T-helper 2 cell treated with Interferon-gamma antibody and Interleukin-4, amounts not matched to agents 5 μg/mL and 100 μg/mL, for 36 hours (primary cell): ENCODE measurements around the gene DXO.

Experiments
- DNase-seq: peaks from one replicate; pipeline ENCODE4 v3.0.0; 2021; ENCODE audit warnings: low spot score
- H3K27ac Mint-ChIP-seq: one replicate; pipeline ENCODE4 v1.8.0; 2021; ENCODE audit warnings: mild to moderate bottlenecking, mixed read lengths
- H3K27me3 Mint-ChIP-seq: one replicate; pipeline ENCODE4 v1.8.0; 2021; ENCODE audit warnings: low read depth, mixed read lengths
- H3K36me3 Mint-ChIP-seq: one replicate; pipeline ENCODE4 v1.8.0; 2021; ENCODE audit warnings: low read depth, mixed read lengths
- H3K4me1 Mint-ChIP-seq: one replicate; pipeline ENCODE4 v1.8.0; 2021; ENCODE audit warnings: low read depth, mixed read lengths
- H3K4me3 Mint-ChIP-seq: one replicate; pipeline ENCODE4 v1.8.0; 2022; ENCODE audit warnings: mild to moderate bottlenecking, moderate library complexity, mixed read lengths
- H3K9me3 Mint-ChIP-seq: one replicate; pipeline ENCODE4 v1.8.0; 2021; ENCODE audit warnings: mixed read lengths

DXO gene

DNA sequence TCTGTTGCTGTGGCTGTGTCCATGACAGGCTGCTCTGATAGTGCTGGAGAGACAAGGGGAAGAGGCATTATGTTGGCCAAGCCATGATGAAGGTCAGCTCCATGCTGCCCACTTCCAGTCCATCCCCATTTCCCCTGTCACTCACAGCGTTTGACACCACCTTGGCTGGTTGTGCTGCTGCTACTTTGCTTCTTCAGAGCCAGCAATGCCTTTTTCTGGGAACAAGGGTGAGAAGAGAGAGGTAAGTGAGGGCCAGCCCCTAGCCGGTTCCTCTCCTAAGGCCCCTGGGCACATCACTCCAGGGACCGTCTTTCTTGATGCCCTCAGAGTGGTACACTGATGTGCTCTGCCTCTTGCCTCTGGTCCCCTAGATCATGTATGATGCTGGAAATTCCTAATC is 15.1 kb downstream of the DXO start:
- H3K27ac Mint-ChIP-seq: no peak overlapping the region
- peaks cover 55% of the 10 kb centered on the region for H3K36me3 Mint-ChIP-seq
- H3K27me3 Mint-ChIP-seq: no peaks in the 10 kb centered on the region
- no peaks in the 10 kb centered on the region for H3K9me3 Mint-ChIP-seq
- peak overlapping the region; percentile 94 for H3K4me3 Mint-ChIP-seq
- no peak for DNase-seq
- peaks cover 27% of the 10 kb centered on the region for H3K4me1 Mint-ChIP-seq

DNA sequence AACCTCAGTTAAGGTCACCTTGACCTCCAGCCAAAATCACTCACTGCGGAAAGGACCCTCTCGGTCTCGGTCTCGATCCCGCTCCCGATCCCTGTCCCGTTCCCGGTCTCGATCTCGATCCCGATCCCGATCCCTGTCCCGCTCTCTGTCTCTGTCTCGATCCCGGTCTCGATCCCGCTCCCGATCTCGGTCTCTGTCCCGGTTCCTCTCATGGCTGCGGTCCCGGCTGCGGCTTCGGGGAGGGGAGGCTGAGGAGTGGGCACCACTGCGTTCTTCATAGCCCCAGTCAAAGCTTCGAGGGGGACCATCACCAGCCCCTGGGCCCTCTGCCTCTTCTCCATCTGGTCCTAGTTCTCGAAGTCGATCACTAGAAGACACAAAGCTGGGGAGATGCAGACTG is 17.4 kb downstream of the DXO start:
- no peak for DNase-seq
- Mint-ChIP-seq H3K9me3 (no peaks in the 10 kb centered on the region), H3K4me1 (peaks cover 17% of the 10 kb centered on the region), H3K4me3 (no peak overlapping the region), H3K36me3 (peaks cover 39% of the 10 kb centered on the region), H3K27me3 (no peaks in the 10 kb centered on the region), H3K27ac (no peak overlapping the region)

DNA sequence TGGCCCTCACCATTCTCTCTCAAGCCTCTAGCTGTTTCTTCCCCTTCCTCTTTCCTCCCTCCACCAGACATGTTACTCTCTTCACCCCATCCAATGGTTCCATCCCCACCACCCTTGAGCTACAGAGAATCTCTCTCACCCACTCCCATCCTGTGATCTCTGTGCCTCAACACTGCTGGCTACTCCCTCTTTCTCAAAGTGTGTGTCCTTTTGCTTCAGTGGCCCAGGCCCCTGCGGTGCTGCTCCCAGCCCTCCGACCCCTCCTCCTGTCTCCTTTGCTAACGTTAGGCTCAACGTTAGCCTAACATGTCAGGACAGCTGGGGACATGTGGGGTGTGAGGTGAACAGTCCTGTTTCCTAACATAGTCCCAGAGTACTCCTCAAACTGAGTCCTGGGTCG is 19.0 kb downstream of the DXO start:
- Mint-ChIP-seq H3K27ac (peak overlapping the region; percentile 27), H3K36me3 (peaks cover 34% of the 10 kb centered on the region)
- no peak for DNase-seq

DNA sequence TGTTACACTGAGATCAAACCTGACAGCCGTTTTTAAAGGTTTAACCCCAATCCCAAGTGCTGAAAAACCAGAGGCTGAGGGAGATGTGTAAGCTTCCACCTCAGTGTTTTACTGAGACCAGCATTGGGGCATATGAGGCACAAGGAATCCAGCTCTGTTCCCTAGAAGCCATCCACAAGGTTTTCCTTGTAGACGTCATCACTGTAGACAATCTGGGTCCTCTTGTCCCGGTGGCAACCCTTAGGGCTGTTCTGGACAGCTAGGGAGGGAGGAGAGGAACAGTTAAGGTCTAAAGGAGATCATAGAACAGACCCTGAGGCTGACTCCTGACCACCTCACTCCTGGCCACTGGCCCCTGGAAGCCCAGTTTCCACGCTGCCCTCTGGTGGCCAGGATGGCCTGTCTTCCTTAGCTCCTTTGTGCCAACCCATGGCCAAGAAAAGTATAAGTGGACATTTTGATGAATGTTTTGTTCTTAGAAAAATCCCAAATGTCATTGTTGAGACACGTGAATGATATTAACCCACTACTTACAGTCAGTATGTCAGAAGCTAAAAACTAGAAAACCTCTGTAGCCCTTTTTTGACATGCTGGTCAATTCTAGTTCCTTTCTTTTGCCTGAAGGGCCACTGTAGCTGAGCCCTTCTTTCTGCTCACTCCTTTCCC is 19.7 kb downstream of the DXO start:
- Mint-ChIP-seq H3K36me3 (peaks cover 34% of the 10 kb centered on the region), H3K4me3 (no peak overlapping the region), H3K27ac (peak overlapping the region; percentile 27), H3K4me1 (peaks cover 4% of the 10 kb centered on the region), H3K27me3 (no peaks in the 10 kb centered on the region), H3K9me3 (no peaks in the 10 kb centered on the region)
- peak; percentile 36 for DNase-seq

More for the DNA sequence above, 19.0 kb downstream of the DXO start:
- Mint-ChIP-seq H3K4me1 (peaks cover 10% of the 10 kb centered on the region), H3K4me3 (no peak overlapping the region), H3K27me3 (no peaks in the 10 kb centered on the region), H3K9me3 (no peaks in the 10 kb centered on the region)

DNA sequence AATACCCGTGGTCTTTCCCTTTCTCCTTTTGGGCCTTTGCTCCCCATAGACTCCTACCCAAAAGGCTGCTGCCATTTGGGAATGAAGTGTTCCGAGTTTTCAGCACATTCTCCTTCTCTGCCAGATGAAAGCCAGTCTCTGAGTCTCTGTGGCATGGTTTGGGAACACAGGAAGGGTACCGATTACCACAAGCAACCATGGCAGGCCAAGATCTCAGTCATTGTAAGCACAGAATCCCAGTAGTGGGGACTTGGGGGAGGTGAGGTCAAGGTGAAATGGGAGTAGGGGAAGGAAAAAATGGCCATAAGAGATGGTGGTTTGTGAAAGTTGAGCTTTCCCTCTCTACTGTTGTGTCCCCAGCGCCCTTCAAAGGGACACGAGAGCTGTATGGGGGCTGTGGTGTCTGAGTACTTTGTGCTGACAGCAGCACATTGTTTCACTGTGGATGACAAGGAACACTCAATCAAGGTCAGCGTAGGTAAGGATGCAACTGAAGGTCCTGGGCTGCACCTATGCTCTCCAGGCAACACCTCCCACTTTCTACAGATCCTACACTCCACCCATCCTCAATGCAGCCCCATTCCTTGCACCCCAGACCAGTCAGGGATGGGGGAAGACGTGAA is 21.9 kb downstream of the DXO start:
- Mint-ChIP-seq H3K9me3 (no peaks in the 10 kb centered on the region), H3K4me1 (no peaks in the 10 kb centered on the region), H3K36me3 (peaks cover 22% of the 10 kb centered on the region), H3K4me3 (no peak overlapping the region), H3K27me3 (no peaks in the 10 kb centered on the region), H3K27ac (no peak overlapping the region)
- no peak for DNase-seq

DNA sequence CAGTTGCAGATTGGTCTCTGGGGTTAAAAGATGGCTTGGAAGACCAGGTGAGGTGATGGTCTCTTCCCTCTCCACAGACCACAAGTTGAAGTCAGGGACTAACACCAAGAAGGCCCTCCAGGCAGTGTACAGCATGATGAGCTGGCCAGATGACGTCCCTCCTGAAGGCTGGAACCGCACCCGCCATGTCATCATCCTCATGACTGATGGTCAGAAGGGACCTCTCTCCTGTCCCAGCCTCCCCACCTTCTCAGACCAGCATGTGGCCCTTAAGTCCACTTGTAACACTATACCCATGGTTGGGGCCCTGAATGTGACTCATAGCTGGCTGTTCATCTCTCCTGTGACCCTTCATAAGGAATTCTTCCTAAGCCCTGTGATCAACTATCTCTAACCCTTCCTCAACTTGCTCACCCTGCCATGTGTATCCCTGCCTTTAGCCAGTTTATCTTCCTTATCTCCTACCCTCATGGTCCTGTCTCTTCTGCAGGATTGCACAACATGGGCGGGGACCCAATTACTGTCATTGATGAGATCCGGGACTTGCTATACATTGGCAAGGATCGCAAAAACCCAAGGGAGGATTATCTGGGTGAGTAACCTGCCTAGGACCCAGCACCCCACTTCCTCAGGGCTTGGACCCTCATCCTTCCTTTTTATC is 23.1 kb downstream of the DXO start:
- H3K36me3 Mint-ChIP-seq: peaks cover 12% of the 10 kb centered on the region

DNA sequence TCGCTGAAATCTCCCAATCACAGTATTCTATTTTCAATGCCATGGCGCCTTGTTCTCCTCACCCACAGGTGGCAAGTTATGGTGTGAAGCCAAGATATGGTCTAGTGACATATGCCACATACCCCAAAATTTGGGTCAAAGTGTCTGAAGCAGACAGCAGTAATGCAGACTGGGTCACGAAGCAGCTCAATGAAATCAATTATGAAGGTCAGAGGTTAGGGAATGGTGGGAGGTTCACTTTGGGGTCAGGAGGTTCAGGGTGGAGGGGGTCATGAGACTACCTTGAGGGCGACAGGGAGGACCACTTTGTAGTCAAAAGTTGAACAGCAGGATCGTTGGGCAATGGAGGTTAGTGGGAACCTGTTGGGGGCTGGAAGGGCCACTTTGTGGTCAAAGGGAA is 23.6 kb downstream of the DXO start:
- no peak for DNase-seq
- Mint-ChIP-seq H3K4me3 (no peak overlapping the region), H3K27ac (no peak overlapping the region), H3K4me1 (no peaks in the 10 kb centered on the region), H3K36me3 (peaks cover 6% of the 10 kb centered on the region), H3K27me3 (no peaks in the 10 kb centered on the region), H3K9me3 (no peaks in the 10 kb centered on the region)

More for the DNA sequence above, 23.1 kb downstream of the DXO start:
- Mint-ChIP-seq H3K9me3 (no peaks in the 10 kb centered on the region), H3K4me1 (no peaks in the 10 kb centered on the region), H3K27me3 (no peaks in the 10 kb centered on the region), H3K27ac (no peak overlapping the region), H3K4me3 (no peak overlapping the region)
- DNase-seq: no peak

DNA sequence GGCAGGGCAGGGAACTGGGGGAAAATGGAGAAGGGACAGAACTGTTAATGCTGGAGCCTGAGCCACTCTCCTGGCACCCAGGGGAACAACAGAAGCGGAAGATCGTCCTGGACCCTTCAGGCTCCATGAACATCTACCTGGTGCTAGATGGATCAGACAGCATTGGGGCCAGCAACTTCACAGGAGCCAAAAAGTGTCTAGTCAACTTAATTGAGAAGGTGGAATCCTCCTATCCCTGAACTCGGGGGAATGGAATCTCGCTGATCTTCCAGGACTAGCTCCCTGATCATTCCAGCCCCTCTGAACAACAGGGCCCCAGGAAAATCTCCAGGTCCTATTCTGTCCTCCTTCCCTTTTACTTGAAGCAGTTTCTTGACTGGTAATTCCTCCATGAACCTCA is 24.1 kb downstream of the DXO start:
- H3K27ac Mint-ChIP-seq: no peak overlapping the region
- H3K27me3 Mint-ChIP-seq: no peaks in the 10 kb centered on the region
- H3K4me1 Mint-ChIP-seq: no peaks in the 10 kb centered on the region

DNA sequence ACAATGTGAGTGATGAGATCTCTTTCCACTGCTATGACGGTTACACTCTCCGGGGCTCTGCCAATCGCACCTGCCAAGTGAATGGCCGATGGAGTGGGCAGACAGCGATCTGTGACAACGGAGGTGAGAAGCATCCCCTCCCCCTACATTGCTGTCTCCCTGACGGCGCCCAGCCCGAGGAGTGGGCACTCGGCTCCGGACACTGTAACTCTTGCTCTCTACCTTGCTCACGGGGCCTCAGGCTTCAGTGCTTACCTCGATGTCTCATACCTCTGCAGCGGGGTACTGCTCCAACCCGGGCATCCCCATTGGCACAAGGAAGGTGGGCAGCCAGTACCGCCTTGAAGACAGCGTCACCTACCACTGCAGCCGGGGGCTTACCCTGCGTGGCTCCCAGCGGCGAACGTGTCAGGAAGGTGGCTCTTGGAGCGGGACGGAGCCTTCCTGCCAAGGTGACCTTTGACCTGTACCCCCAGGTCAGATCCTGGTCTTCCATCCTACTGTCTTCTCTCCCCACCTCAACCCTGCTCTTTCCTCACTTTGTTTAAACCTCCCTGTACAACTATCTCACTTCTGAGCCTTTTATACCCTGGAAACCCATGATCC is 24.8 kb downstream of the DXO start:
- Mint-ChIP-seq H3K27me3 (no peaks in the 10 kb centered on the region), H3K27ac (no peak overlapping the region), H3K36me3 (no peaks in the 10 kb centered on the region), H3K4me1 (no peaks in the 10 kb centered on the region), H3K4me3 (no peak overlapping the region), H3K9me3 (no peaks in the 10 kb centered on the region)
- DNase-seq: no peak

More for the DNA sequence above, 24.1 kb downstream of the DXO start:
- no peak for DNase-seq
- Mint-ChIP-seq H3K9me3 (no peaks in the 10 kb centered on the region), H3K36me3 (peaks cover 3% of the 10 kb centered on the region), H3K4me3 (no peak overlapping the region)

DNA sequence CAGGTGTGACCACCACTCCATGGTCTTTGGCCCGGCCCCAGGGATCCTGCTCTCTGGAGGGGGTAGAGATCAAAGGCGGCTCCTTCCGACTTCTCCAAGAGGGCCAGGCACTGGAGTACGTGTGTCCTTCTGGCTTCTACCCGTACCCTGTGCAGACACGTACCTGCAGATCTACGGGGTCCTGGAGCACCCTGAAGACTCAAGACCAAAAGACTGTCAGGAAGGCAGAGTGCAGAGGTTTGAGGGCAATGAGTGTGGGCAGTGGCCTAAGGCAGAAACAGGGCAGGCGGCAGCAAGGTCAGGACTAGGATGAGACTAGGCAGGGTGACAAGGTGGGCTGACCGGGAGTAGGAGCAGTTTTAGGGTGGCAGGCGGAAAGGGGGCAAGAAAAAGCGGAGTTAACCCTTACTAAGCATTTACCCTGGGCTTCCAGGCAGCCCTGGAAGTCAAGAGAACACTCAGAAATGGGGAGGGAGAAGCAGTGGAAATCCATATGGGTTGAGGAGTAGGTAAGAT is 25.5 kb downstream of the DXO start:
- H3K36me3 Mint-ChIP-seq: no peaks in the 10 kb centered on the region
- H3K27ac Mint-ChIP-seq: no peak overlapping the region
- H3K4me1 Mint-ChIP-seq: no peaks in the 10 kb centered on the region
- no peaks in the 10 kb centered on the region for H3K9me3 Mint-ChIP-seq
- DNase-seq: no peak
- no peaks in the 10 kb centered on the region for H3K27me3 Mint-ChIP-seq
- H3K4me3 Mint-ChIP-seq: no peak overlapping the region

DNA sequence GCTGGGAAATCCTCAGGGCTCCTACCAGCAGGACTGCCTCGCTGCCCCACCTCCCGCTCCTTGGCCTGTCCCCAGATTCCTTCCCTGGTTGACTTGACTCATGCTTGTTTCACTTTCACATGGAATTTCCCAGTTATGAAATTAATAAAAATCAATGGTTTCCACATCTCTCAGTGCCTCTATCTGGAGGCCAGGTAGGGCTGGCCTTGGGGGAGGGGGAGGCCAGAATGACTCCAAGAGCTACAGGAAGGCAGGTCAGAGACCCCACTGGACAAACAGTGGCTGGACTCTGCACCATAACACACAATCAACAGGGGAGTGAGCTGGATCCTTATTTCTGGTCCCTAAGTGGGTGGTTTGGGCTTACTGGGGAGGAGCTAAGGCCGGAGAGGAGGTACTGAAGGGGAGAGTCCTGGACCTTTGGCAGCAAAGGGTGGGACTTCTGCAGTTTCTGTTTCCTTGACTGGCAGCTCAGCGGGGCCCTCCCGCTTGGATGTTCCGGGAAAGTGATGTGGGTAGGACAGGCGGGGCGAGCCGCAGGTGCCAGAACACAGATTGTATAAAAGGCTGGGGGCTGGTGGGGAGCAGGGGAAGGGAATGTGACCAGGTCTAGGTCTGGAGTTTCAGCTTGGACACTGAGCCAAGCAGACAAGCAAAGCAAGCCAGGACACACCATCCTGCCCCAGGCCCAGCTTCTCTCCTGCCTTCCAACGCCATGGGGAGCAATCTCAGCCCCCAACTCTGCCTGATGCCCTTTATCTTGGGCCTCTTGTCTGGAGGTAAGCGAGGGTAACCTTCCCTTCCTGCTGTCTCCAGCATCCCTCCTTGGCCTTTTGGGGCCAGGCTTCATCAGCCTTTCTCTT is 26.2 kb downstream of the DXO start, which contains the start of gene CFB:
Gene CFB, plus strand, starts transcription at position 589 of the 863 bp plus-strand sequence. Its CDS starts 127 bp downstream, at position 716.
- Mint-ChIP-seq H3K27ac (no peak within 1 kb of the TSS), H3K36me3 (no peaks in the 10 kb centered on the region), H3K4me1 (no peaks in the 10 kb centered on the region), H3K9me3 (no peaks in the 10 kb centered on the region), H3K27me3 (no peaks in the 10 kb centered on the region), H3K4me3 (no peak within 1 kb of the TSS)
- DNase-seq: no peak

DNA sequence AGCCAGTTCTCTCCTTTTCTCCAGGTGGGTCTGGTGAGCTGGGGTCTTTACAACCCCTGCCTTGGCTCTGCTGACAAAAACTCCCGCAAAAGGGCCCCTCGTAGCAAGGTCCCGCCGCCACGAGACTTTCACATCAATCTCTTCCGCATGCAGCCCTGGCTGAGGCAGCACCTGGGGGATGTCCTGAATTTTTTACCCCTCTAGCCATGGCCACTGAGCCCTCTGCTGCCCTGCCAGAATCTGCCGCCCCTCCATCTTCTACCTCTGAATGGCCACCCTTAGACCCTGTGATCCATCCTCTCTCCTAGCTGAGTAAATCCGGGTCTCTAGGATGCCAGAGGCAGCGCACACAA is 26.8 kb downstream of the DXO start:
- no peak for DNase-seq
- no peaks in the 10 kb centered on the region for H3K27me3 Mint-ChIP-seq
- no peak overlapping the region for H3K4me3 Mint-ChIP-seq
- no peaks in the 10 kb centered on the region for H3K9me3 Mint-ChIP-seq
- H3K36me3 Mint-ChIP-seq: no peaks in the 10 kb centered on the region
- no peak overlapping the region for H3K27ac Mint-ChIP-seq
- no peaks in the 10 kb centered on the region for H3K4me1 Mint-ChIP-seq

DNA sequence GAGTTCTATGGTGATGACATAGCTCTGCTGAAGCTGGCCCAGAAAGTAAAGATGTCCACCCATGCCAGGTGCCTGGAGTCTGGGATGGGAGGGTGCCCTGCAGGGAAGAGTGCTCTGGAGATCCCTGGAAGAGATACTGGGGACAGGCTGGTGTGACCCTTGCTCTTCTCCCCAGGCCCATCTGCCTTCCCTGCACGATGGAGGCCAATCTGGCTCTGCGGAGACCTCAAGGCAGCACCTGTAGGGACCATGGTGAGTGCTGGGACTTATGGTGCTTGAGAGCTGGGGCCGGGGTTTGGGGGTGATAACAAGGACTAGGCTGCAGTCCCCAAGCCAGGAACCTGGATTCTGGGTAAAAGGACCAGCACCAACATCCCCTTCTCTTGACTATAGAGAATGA is 28.2 kb downstream of the DXO start:
- DNase-seq: no peak
- no peaks in the 10 kb centered on the region for H3K4me1 Mint-ChIP-seq
- no peaks in the 10 kb centered on the region for H3K9me3 Mint-ChIP-seq
- H3K27ac Mint-ChIP-seq: no peak overlapping the region
- H3K4me3 Mint-ChIP-seq: no peak overlapping the region
- no peaks in the 10 kb centered on the region for H3K27me3 Mint-ChIP-seq
- H3K36me3 Mint-ChIP-seq: no peaks in the 10 kb centered on the region
